ENCODE results near the gene INIP. TPM values are rescaled to one million over a fixed set of nuclear protein-coding genes. Genes with fewer than 3 reads are reported as not detected.

INIP gene
- total RNA-seq, 1 experiment from 2014 or later, result 24.5 TPM

- H3T11ph ChIP-seq (ENCODE audit: low read length), result no peak overlapping the region
- no peaks in the 10 kb centered on the region; a peak in 1 of 5 replicates for H3K9me3 Mint-ChIP-seq
Measured at GRCh38 chr9:112719241-112719691, 1.3 kb upstream of the INIP start.

More at GRCh38 chr9:112719241-112719691, 1.3 kb upstream of the INIP start:
- no peak overlapping the region for H4K8ac ChIP-seq (replicated peaks; ENCODE audit: insufficient read length, low read depth, low read length)
- no peaks in the 10 kb centered on the region for H3K23me2 ChIP-seq (ENCODE audit: insufficient read length, low read depth, low read length, poor library complexity, severe bottlenecking)
- no peak overlapping the region for H3K9ac ChIP-seq (ENCODE audit: extremely low read depth, insufficient read length, low read length)
- no peaks in the 10 kb centered on the region for H3K79me1 ChIP-seq (ENCODE audit: insufficient read depth, low read depth, low read length, poor library complexity, severe bottlenecking)
- no peaks in the 10 kb centered on the region for H4K20me1 ChIP-seq (ENCODE audit: control insufficient read depth, insufficient read depth, insufficient read length)
- no peak overlapping the region for H2AK5ac ChIP-seq (ENCODE audit: insufficient read length, low read length)
- no peaks in the 10 kb centered on the region for H3K4me1 ChIP-seq (ENCODE audit: insufficient read depth, low read length)
- TF ChIP-seq CTCF (conservative IDR thresholded peaks at IDR 0.05), result no peak
- peaks cover 0 to 5% (median 2%) of the 10 kb centered on the region in 3 experiments; a peak in 3 of 7 replicates for H3K36me3 Mint-ChIP-seq (ENCODE audit: insufficient read depth in 1 of 3, low read depth in 3 of 3)
- H3K79me2 ChIP-seq (ENCODE audit: insufficient read depth, low read length), result no peaks in the 10 kb centered on the region; the same call in 1 of the 2 replicates
- no peak overlapping the region for H4K91ac ChIP-seq (ENCODE audit: insufficient read length, low read depth, low read length)
- 0 out of 4 replicates have a peak, but pooled peaks cover 3% of the 10 kb centered on the region in 2 experiments for H3K4me1 Mint-ChIP-seq
- H3K27me3 Mint-ChIP-seq (ENCODE audit: low read depth), result no peaks in the 10 kb centered on the region
- no peak overlapping the region for H3K14ac ChIP-seq (ENCODE audit: insufficient read depth, low read length)
- no peak overlapping the region for H3K23ac ChIP-seq (ENCODE audit: insufficient read length, low read depth, low read length)
- H3K4me2 ChIP-seq (ENCODE audit: insufficient read depth, insufficient read length, low read length), result no peak overlapping the region
- no peak overlapping the region for H2BK12ac ChIP-seq (ENCODE audit: insufficient read length, low read depth, low read length)
- H2BK5ac ChIP-seq (ENCODE audit: insufficient read length, low read length), result no peak overlapping the region
- H4K5ac ChIP-seq (ENCODE audit: insufficient read length, low read depth, low read length), result no peak overlapping the region
- H3K9me3 ChIP-seq (ENCODE audit: control insufficient read depth, low read depth, low read length), result no peaks in the 10 kb centered on the region
- no peak overlapping the region for H2AFZ ChIP-seq (ENCODE audit: low read length)
- no peak overlapping the region for H2BK15ac ChIP-seq (ENCODE audit: low read depth, low read length)
- H3K27ac Mint-ChIP-seq, result no peak overlapping the region; a peak in 1 of 7 replicates
- no peaks in the 10 kb centered on the region for H3K27me3 ChIP-seq (ENCODE audit: insufficient read depth, low read length)
- no peak overlapping the region for H3K4ac ChIP-seq (ENCODE audit: low read depth, low read length)
- H2BK120ac ChIP-seq (ENCODE audit: low read depth, low read length, poor library complexity, severe bottlenecking), result no peak overlapping the region
- no peak overlapping the region for H2BK20ac ChIP-seq (ENCODE audit: low read depth, low read length, poor library complexity, severe bottlenecking)
- DNase-seq, result no peak
- H3K4me3 Mint-ChIP-seq, result no peak overlapping the region
- WGBS (ENCODE audit: extremely low coverage, insufficient read length, low lambda C conversion rate), result no CpG with 5 or more reads among the region's 1 CpG
- no peak overlapping the region for H3K27ac ChIP-seq (ENCODE audit: insufficient read length, low read depth, low read length)
- no peak overlapping the region for H3K56ac ChIP-seq (ENCODE audit: insufficient read length, low read depth, low read length)
- no peak overlapping the region for H3K18ac ChIP-seq (ENCODE audit: insufficient read length, low read depth, low read length)

All from H9 (cell line).